B cell (primary cell): ENCODE measurements around the gene DKK2. TPM values are rescaled to one million over a fixed set of nuclear protein-coding genes. Genes with fewer than 3 reads are reported as not detected.

Experiments used
- ATAC-seq: fragments of 200-7000 bp; cut with Tn5 transposase; one replicate; pipeline ENCODE4 v1.10.0; 2021; ENCODE audit warnings: low read depth, mild to moderate bottlenecking, moderate number of reproducible peaks, moderate library complexity
- CTCF ChIA-PET: fragments of 350-600 bp; sonication (Branson Sonifier 250); formaldehyde crosslinking; loops from one replicate; lab custom pipeline; 2021; ENCODE audit warnings: antibody characterized with exemption, inconsistent platforms; lab: Charles Lee
- POLR2A ChIA-PET: fragments of 350-600 bp; sonication (Branson Sonifier 250); formaldehyde crosslinking; loops from one replicate; lab custom pipeline; 2021; ENCODE audit warnings: antibody characterized with exemption; lab: Charles Lee
- DNase-seq: peaks from one replicate; pipeline ENCODE4 v3.0.0; 2013
- H2AFZ ChIP-seq: 2 replicates; pipeline ENCODE4 v1.6.1; 2012; ENCODE audit warnings: mild to moderate bottlenecking, low read depth, low read length; ENCODE audit not compliant: insufficient read depth, poor library complexity, severe bottlenecking
- H3K27ac ChIP-seq, 2 donors: 1 replicate in 1 of 2; 2 replicates in 1 of 2; pipeline ENCODE4 v1.5.1; 2012 to 2013; ENCODE audit warnings: low read length in 2 of 2, mild to moderate bottlenecking in 2 of 2, moderate library complexity in 1 of 2
- H3K27me3 ChIP-seq, 4 experiments: fragments of 200-600 bp in 1 of 4; sonication (generic) in 1 of 4; replicated peaks in 1 of 4; 1 replicate in 2 of 4; 2 replicates in 2 of 4; pipeline versions ENCODE4 v1.6.1 to v1.7.0; 2013 to 2016; ENCODE audit warnings: low read length in 3 of 4, mild to moderate bottlenecking in 2 of 4, mixed read lengths in 1 of 4, moderate library complexity in 1 of 4; ENCODE audit not compliant: insufficient read depth in 4 of 4, control insufficient read depth in 3 of 4; ENCODE audit errors: control extremely low read depth in 1 of 4
- H3K36me3 ChIP-seq, 2 experiments: replicated peaks in 1 of 2; 1 replicate in 1 of 2; 2 replicates in 1 of 2; pipeline versions ENCODE4 v1.6.1 to v1.7.1; 2013; ENCODE audit warnings: low read length in 1 of 2; ENCODE audit not compliant: insufficient read depth in 2 of 2, control insufficient read depth in 1 of 2; ENCODE audit errors: control extremely low read depth in 1 of 2, extremely low read depth in 1 of 2
- H3K4me1 ChIP-seq, 2 donors: fragments of 200-600 bp in 1 of 2; sonication (generic) in 1 of 2; 1 replicate in 1 of 2; 2 replicates in 1 of 2; pipeline versions ENCODE4 v1.5.1 to v1.6.1; 2013 to 2017; ENCODE audit warnings: low read length in 2 of 2; ENCODE audit not compliant: control insufficient read depth in 2 of 2, insufficient read depth in 2 of 2
- H3K4me2 ChIP-seq: replicated peaks from 2 replicates; pipeline ENCODE3; 2012; ENCODE audit warnings: mild to moderate bottlenecking, low read depth, low read length; ENCODE audit not compliant: poor library complexity, severe bottlenecking
- H3K4me3 ChIP-seq, 5 experiments: fragments of 200-600 bp in 1 of 5; sonication (generic) in 1 of 5; 1 replicate in 3 of 5; 2 replicates in 2 of 5; pipeline versions ENCODE4 v1.5.1 to v1.7.0; 2011 to 2016; ENCODE audit warnings: low read length in 4 of 5, mild to moderate bottlenecking in 4 of 5, low read depth in 2 of 5, control low read depth in 1 of 5, moderate library complexity in 1 of 5; ENCODE audit not compliant: insufficient read depth in 1 of 5; ENCODE audit errors: control extremely low read depth in 1 of 5, extremely low read depth in 1 of 5
- H3K79me2 ChIP-seq: fragments of 200-600 bp; sonication (generic); one replicate; pipeline ENCODE4 v1.6.0; 2016; ENCODE audit warnings: low read length; ENCODE audit not compliant: control insufficient read depth, insufficient read depth
- H3K9ac ChIP-seq: fragments of 200-600 bp; sonication (generic); 2 replicates; pipeline ENCODE4 v1.6.1; 2017; ENCODE audit warnings: mild to moderate bottlenecking, low read length, moderate library complexity
- H3K9me3 ChIP-seq, 3 donors: one replicate each; pipeline versions ENCODE4 v1.6.1 to v1.7.1; 2013; ENCODE audit warnings: low read length in 2 of 3; ENCODE audit not compliant: control insufficient read depth in 2 of 3, insufficient read depth in 1 of 3; ENCODE audit errors: control extremely low read depth in 1 of 3
- H4K20me1 ChIP-seq: 2 replicates; pipeline ENCODE4 v1.6.0; 2012; ENCODE audit warnings: mild to moderate bottlenecking, low read length; ENCODE audit not compliant: insufficient read depth, control insufficient read depth, poor library complexity, severe bottlenecking
- H3K27ac Mint-ChIP-seq: one replicate; pipeline ENCODE4 v1.8.0; 2021; ENCODE audit warnings: mixed read lengths
- H3K27me3 Mint-ChIP-seq: one replicate; pipeline ENCODE4 v1.8.0; 2021; ENCODE audit warnings: mixed read lengths
- H3K4me1 Mint-ChIP-seq: one replicate; pipeline ENCODE4 v1.8.0; 2021; ENCODE audit warnings: mixed read lengths
- H3K4me3 Mint-ChIP-seq: one replicate; pipeline ENCODE4 v1.8.0; 2021; ENCODE audit warnings: mixed read lengths
- H3K9me3 Mint-ChIP-seq: one replicate; pipeline ENCODE4 v1.8.0; 2022; ENCODE audit warnings: mixed read lengths; ENCODE audit not compliant: insufficient read depth
- EZH2 ChIP-seq: IDR thresholded peaks from 2 replicates; pipeline ENCODE4 v1.6.1; 2012; ENCODE audit warnings: borderline replicate concordance, low read depth, mild to moderate bottlenecking, moderate library complexity, low read length; ENCODE audit not compliant: insufficient read depth, poor library complexity, severe bottlenecking
- WGBS: methylation state at CpG from one replicate; pipeline ENCODE4 v1.1.5; 2013; ENCODE audit warnings: missing lambda C conversion rate; ENCODE audit not compliant: insufficient coverage; 5-methylcytosine and 5-hydroxymethylcytosine counted together
- intact Hi-C: fragments of 100-400 bp; cut with micrococcal nuclease; formaldehyde crosslinking; loops from one replicate; pipeline ENCODE4 v1.10.0; 2022
- polyA plus RNA-seq: library from polyadenylated mRNA; depleted of rRNA; stranded (reverse); fragments of >200 nt; gene quantifications from 2 replicates; pipeline ENCODE4 v1.2.3, GENCODE V29; 2012
- total RNA-seq, 2 donors: library from RNA; stranded (reverse); fragments of 120-200 nt in 1 of 2; gene quantifications; 1 replicate in 1 of 2; 2 replicates in 1 of 2; pipeline versions ENCODE4 v1.2.3 to v1.2.4, GENCODE V29; 2013 to 2022
- TF ChIP-seq, protein P1 (sequence below): fragments of 200-600 bp; IDR thresholded peaks from one replicate; pipeline ENCODE4 v1.8.0; 2022; ENCODE audit warnings: antibody characterized with exemption, mild to moderate bottlenecking

The DKK2 gene
- total and polyA plus RNA-seq, 2 donors (not counting 1 experiment from before 2014, with no cell fraction given): not detected

DNA sequence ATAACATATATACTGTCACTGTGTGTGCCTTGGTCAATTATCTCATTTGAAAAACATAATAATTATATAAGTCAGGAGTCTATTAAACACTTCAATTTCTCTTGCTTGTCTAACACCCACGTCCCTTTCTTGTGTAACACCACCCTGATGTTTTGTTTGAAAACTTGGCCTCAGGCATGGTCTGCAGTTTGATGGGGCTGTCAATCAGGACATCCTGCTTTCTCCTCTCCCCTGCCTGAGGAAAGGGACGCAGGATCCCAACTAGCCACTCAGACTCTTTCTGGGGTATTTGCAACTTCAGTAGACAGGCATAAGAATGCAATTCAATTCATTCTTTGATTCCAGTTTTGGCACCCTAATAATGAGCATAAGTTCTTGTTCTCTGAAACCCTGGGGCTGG lies 48.8 kb downstream of the DKK2 start:
- H3K36me3 ChIP-seq: no peaks in the 10 kb centered on the region
- Mint-ChIP-seq H3K4me3 (no peak overlapping the region), H3K27ac (no peak overlapping the region), H3K27me3 (no peaks in the 10 kb centered on the region), H3K9me3 (no peaks in the 10 kb centered on the region), H3K4me1 (no peaks in the 10 kb centered on the region)
- no peaks in the 10 kb centered on the region for H3K79me2 ChIP-seq
- no peak overlapping the region for H3K9ac ChIP-seq
- no peak overlapping the region for H3K27ac ChIP-seq
- no peaks in the 10 kb centered on the region for H4K20me1 ChIP-seq
- DNase-seq (no peak), ATAC-seq (no peak)
- TF ChIP-seq, protein P1, sequence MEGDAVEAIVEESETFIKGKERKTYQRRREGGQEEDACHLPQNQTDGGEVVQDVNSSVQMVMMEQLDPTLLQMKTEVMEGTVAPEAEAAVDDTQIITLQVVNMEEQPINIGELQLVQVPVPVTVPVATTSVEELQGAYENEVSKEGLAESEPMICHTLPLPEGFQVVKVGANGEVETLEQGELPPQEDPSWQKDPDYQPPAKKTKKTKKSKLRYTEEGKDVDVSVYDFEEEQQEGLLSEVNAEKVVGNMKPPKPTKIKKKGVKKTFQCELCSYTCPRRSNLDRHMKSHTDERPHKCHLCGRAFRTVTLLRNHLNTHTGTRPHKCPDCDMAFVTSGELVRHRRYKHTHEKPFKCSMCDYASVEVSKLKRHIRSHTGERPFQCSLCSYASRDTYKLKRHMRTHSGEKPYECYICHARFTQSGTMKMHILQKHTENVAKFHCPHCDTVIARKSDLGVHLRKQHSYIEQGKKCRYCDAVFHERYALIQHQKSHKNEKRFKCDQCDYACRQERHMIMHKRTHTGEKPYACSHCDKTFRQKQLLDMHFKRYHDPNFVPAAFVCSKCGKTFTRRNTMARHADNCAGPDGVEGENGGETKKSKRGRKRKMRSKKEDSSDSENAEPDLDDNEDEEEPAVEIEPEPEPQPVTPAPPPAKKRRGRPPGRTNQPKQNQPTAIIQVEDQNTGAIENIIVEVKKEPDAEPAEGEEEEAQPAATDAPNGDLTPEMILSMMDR: no peak
- no peak for TF ChIP-seq EZH2
- H3K27me3 ChIP-seq: no peaks in the 10 kb centered on the region
- H3K4me3 ChIP-seq: no peak overlapping the region
- POLR2A ChIA-PET: no interaction called here
- H3K4me1 ChIP-seq: no peaks in the 10 kb centered on the region
- H3K4me2 ChIP-seq: no peak overlapping the region
- H3K9me3 ChIP-seq: no peaks in the 10 kb centered on the region
- H2AFZ ChIP-seq: no peak overlapping the region
- CTCF ChIA-PET: no interaction called here
- 71% methylated on average over 1 of the region's 2 CpGs for WGBS
- intact Hi-C loops: no loop called here

DNA sequence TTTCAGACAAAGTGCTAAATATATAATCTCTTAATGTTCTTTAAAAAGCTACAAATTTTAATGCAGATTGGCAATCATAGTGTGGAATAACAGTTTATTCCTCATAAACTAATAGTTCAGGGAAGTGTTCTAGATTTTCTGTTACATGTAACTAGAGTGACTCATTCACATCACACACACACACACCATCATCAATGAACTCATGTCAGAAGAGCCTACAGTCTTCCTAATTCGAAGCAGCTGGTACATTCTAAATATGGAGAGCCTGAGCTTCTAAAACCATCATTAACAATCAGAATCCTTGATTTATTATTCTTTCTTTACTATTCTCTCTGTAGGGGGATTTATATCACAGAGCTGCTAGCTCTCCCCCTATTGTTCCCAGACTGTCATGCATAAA lies 49.6 kb downstream of the DKK2 start:
- Mint-ChIP-seq H3K4me1 (no peaks in the 10 kb centered on the region), H3K27ac (no peak overlapping the region), H3K9me3 (no peaks in the 10 kb centered on the region), H3K27me3 (no peaks in the 10 kb centered on the region), H3K4me3 (no peak overlapping the region)
- H2AFZ ChIP-seq: no peak overlapping the region
- no peaks in the 10 kb centered on the region for H3K4me1 ChIP-seq
- CTCF ChIA-PET: no interaction called here
- H3K27ac ChIP-seq: no peak overlapping the region
- DNase-seq (no peak), ATAC-seq (no peak)
- H3K4me3 ChIP-seq: no peak overlapping the region
- no peak overlapping the region for H3K9ac ChIP-seq
- no peak overlapping the region for H3K4me2 ChIP-seq
- no peaks in the 10 kb centered on the region for H3K27me3 ChIP-seq
- H3K9me3 ChIP-seq: no peaks in the 10 kb centered on the region
- H3K79me2 ChIP-seq: no peaks in the 10 kb centered on the region
- no peaks in the 10 kb centered on the region for H3K36me3 ChIP-seq
- no CpG with 5 or more reads among the region's 1 CpG for WGBS
- TF ChIP-seq EZH2: no peak
- TF ChIP-seq, protein P1: no peak
- intact Hi-C loops: no loop called here
- POLR2A ChIA-PET: no interaction called here
- no peaks in the 10 kb centered on the region for H4K20me1 ChIP-seq
